K562 (cell line): ENCODE measurements around the gene TIMM9. TPM values are rescaled to one million over a fixed set of nuclear protein-coding genes. Genes with fewer than 3 reads are reported as not detected.
A peak's percentile ranks its signal among the peaks of the same experiment; 100 is the strongest.

Experiments
- BCL6 ChIP-seq: fragments of 250-450 bp; sonication (Bioruptor Pico); IDR thresholded peaks from 2 replicates; pipeline ENCODE4 v1.4.0; 2020
- CBX3 ChIP-seq, 2 experiments: IDR thresholded peaks; 1 replicate in 1 of 2; 2 replicates in 1 of 2; pipeline ENCODE4 v1.6.1; 2012; ENCODE audit warnings: inconsistent platforms in 2 of 2, low read length in 2 of 2, borderline replicate concordance in 1 of 2, control low read depth in 1 of 2
- DACH1 ChIP-seq: fragments of 450-650 bp; IDR thresholded peaks from 2 replicates; pipeline ENCODE4 v1.6.1; 2018; ENCODE audit not compliant: partially characterized antibody
- HSF4 ChIP-seq: fragments of 250-450 bp; sonication (Bioruptor Pico); IDR thresholded peaks from 2 replicates; pipeline ENCODE4 v2.1.2; 2022; ENCODE audit warnings: mild to moderate bottlenecking, moderate library complexity, borderline replicate concordance
- L3MBTL2 ChIP-seq: fragments of 450-650 bp; IDR thresholded peaks from 2 replicates; pipeline ENCODE4 v1.6.1; 2016; ENCODE audit warnings: mild to moderate bottlenecking, moderate library complexity
- MBD2 ChIP-seq: sonication (generic); IDR thresholded peaks from 2 replicates; pipeline ENCODE4 v1.6.1; 2016; ENCODE audit warnings: low read depth, borderline replicate concordance
- NFE2L1 ChIP-seq: fragments of 450-650 bp; IDR thresholded peaks from 2 replicates; pipeline ENCODE4 v1.6.1; 2016; ENCODE audit warnings: missing genetic modification characterization, low read depth, mild to moderate bottlenecking, missing compliant biosample characterization, moderate library complexity, borderline replicate concordance
- NR2C2 ChIP-seq, 2 experiments: fragments of 200-800 bp in 1 of 2; sonication (Bioruptor generic) in 1 of 2; sonication (generic) in 1 of 2; formaldehyde crosslinking in 1 of 2; IDR thresholded peaks; 2 replicates each; pipeline versions ENCODE4 v1.6.1 to v1.8.0; 2016 to 2022; ENCODE audit warnings: mild to moderate bottlenecking in 1 of 2, missing compliant biosample characterization in 1 of 2, missing genetic modification characterization in 1 of 2, missing genetic modification reagents in 1 of 2
- PHF8 ChIP-seq: fragments of 200-600 bp; sonication (generic); IDR thresholded peaks from 2 replicates; pipeline ENCODE4 v1.6.1; 2012; ENCODE audit warnings: mixed run types, mild to moderate bottlenecking, inconsistent platforms, low read length, moderate library complexity, borderline replicate concordance
- PYGO2 ChIP-seq: fragments of 450-650 bp; IDR thresholded peaks from 2 replicates; pipeline ENCODE4 v1.6.1; 2016; ENCODE audit warnings: mild to moderate bottlenecking, missing genetic modification characterization, moderate library complexity, missing compliant biosample characterization
- RAD21 ChIP-seq, 2 experiments: fragments of 250-450 bp in 1 of 2; fragments of 450-650 bp in 1 of 2; sonication (Bioruptor Pico) in 1 of 2; formaldehyde crosslinking in 1 of 2; IDR thresholded peaks in 1 of 2; conservative IDR thresholded peaks in 1 of 2; 2 replicates each; pipeline versions ENCODE4 v1.4.0 to v1.8.0; 2020 to 2022; ENCODE audit warnings: mild to moderate bottlenecking in 2 of 2, moderate library complexity in 1 of 2
- ZBED1 ChIP-seq: IDR thresholded peaks from 2 replicates; pipeline ENCODE4 v1.6.1; 2014
- polyA plus RNA-seq, 8 experiments: library from polyadenylated mRNA; depleted of rRNA in 4 of 8; stranded (reverse) in 5 of 8; unstranded in 3 of 8; fragments of >200 nt; fragmentation: Nextera tagmentation in 2 of 8; fragmentation: Illumina TruSeq in 1 of 8; extraction: Ambion mirVana in 2 of 8; extraction: Trizol in 1 of 8; gene quantifications; 2 replicates each; pipeline versions ENCODE4 v1.2.1 to v1.2.3, GENCODE V29; 2011 to 2014; ENCODE audit warnings: inconsistent platforms in 1 of 8, missing spikeins in 1 of 8
- total RNA-seq, 7 experiments: library from RNA; depleted of rRNA in 6 of 7; stranded (reverse); fragments of >200 nt in 6 of 7; fragmentation: Illumina TruSeq in 2 of 7; extraction: Trizol in 2 of 7; gene quantifications; 2 replicates each; pipeline versions ENCODE4 v1.2.1 to v1.2.3, GENCODE V29; 2011 to 2021; ENCODE audit warnings: low replicate concordance in 1 of 7
- TF ChIP-seq, protein P1 (sequence below): fragments of 450-650 bp; IDR thresholded peaks from 2 replicates; pipeline ENCODE4 v1.6.1; 2017; ENCODE audit warnings: antibody characterized with exemption, mild to moderate bottlenecking
- TF ChIP-seq, protein P2 (sequence below): fragments of 450-650 bp; IDR thresholded peaks from 2 replicates; pipeline ENCODE4 v1.6.1; 2017; ENCODE audit warnings: mild to moderate bottlenecking, moderate library complexity
- TF ChIP-seq, protein P3 (sequence below), 3 experiments: IDR thresholded peaks in 2 of 3; conservative IDR thresholded peaks in 1 of 3; 2 replicates each; pipeline ENCODE4 v1.5.1; 2011 to 2012; ENCODE audit warnings: low read length in 3 of 3, mild to moderate bottlenecking in 3 of 3, control low read depth in 2 of 3, improper control_type of control experiment in 1 of 3, inconsistent platforms in 1 of 3, low read depth in 1 of 3, mixed read lengths in 1 of 3, moderate library complexity in 1 of 3; ENCODE audit not compliant: insufficient read depth in 2 of 3
- TF ChIP-seq, protein P4 (sequence below): sonication (generic); formaldehyde crosslinking; IDR thresholded peaks from 2 replicates; pipeline ENCODE4 v1.8.1; 2023; ENCODE audit warnings: mild to moderate bottlenecking, missing genetic modification reagents

Gene TIMM9
- total and polyA plus RNA-seq, 9 of the 15 experiments (the other 6 are each of a cell fraction or from before 2014, with no cell fraction given): 28.0 to 101 (median 54.3) TPM

DNA sequence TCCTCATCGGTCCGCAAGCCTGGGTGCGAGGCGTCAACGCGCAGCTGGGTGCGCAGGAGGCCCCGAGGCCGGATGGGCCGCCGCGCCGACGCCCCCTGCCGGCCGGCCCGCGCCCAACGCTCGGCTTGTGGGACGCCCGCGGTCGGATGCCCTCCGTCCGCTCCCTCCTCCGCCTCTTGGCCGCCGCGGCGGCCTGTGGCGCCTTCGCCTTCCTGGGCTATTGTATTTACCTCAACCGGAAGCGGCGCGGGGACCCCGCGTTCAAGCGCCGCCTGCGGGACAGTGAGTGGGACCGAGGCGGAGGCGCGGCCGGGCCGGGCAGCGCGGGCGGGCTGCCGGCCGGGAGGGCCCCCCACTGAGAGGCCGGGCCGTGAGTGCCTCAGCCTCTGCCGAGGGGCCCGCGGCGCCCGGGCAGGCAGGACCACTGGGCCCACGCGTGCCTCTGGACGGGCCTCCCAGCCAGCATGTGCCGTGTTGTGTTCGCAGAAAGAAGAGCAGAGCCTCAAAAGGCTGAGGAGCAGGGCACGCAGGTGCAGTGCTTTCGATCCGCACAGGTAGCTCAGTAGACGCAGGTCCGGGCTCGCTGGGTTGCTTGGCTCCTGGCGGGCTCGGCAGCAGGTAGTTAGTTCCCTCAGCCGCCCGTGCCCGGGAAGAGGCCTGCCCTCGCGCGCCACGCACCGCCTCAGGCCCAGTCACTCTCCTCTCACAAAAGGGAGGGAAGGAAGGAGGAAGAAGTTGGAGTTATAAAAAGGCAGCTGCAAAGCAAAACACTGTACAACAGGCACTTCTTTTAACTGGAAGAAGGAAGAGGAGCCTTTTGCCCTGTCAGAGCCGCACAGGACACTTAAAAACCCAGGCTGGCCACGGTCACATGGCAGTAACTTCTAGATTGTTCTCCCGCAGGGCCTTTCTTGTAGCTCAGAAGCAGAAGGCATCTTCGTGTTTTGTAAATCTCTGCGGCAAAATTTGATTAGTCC, 31.2 kb downstream of the TIMM9 start, which contains the start of gene TOMM20L (continued):
- TF ChIP-seq, protein P1, sequence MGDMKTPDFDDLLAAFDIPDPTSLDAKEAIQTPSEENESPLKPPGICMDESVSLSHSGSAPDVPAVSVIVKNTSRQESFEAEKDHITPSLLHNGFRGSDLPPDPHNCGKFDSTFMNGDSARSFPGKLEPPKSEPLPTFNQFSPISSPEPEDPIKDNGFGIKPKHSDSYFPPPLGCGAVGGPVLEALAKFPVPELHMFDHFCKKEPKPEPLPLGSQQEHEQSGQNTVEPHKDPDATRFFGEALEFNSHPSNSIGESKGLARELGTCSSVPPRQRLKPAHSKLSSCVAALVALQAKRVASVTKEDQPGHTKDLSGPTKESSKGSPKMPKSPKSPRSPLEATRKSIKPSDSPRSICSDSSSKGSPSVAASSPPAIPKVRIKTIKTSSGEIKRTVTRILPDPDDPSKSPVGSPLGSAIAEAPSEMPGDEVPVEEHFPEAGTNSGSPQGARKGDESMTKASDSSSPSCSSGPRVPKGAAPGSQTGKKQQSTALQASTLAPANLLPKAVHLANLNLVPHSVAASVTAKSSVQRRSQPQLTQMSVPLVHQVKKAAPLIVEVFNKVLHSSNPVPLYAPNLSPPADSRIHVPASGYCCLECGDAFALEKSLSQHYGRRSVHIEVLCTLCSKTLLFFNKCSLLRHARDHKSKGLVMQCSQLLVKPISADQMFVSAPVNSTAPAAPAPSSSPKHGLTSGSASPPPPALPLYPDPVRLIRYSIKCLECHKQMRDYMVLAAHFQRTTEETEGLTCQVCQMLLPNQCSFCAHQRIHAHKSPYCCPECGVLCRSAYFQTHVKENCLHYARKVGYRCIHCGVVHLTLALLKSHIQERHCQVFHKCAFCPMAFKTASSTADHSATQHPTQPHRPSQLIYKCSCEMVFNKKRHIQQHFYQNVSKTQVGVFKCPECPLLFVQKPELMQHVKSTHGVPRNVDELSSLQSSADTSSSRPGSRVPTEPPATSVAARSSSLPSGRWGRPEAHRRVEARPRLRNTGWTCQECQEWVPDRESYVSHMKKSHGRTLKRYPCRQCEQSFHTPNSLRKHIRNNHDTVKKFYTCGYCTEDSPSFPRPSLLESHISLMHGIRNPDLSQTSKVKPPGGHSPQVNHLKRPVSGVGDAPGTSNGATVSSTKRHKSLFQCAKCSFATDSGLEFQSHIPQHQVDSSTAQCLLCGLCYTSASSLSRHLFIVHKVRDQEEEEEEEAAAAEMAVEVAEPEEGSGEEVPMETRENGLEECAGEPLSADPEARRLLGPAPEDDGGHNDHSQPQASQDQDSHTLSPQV: 0 out of 2 replicates have a peak, but pooled peaks have one; percentile 39
- TF ChIP-seq ZBED1 (no peak), L3MBTL2 (peak; percentile 94), CBX3 (IDR thresholded peaks at IDR 0.05; ENCODE audit: borderline replicate concordance in 1 of 2, low read length in 2 of 2) (0 out of 3 replicates have a peak, but pooled peaks of 1 of the 2 experiments have one; percentile 16), NR2C2 (CRISPR knock-in tag; IDR thresholded peaks at IDR 0.05) (no peak), NR2C2 (tag; IDR thresholded peaks at IDR 0.05) (no peak), DACH1 (no peak), PHF8 (no peak), RAD21 (CRISPR knock-in tag; conservative IDR thresholded peaks at IDR 0.05 in 1 of 2, IDR thresholded peaks at IDR 0.05 in 1 of 2) (peak in 1 of 2 experiments; percentile 35; a peak in 2 of 4 replicates), MBD2 (no peak), PYGO2 (tag) (no peak), NFE2L1 (no peak), BCL6 (CRISPR knock-in tag) (no peak), HSF4 (CRISPR knock-in tag) (no peak)
- TF ChIP-seq, protein P2, sequence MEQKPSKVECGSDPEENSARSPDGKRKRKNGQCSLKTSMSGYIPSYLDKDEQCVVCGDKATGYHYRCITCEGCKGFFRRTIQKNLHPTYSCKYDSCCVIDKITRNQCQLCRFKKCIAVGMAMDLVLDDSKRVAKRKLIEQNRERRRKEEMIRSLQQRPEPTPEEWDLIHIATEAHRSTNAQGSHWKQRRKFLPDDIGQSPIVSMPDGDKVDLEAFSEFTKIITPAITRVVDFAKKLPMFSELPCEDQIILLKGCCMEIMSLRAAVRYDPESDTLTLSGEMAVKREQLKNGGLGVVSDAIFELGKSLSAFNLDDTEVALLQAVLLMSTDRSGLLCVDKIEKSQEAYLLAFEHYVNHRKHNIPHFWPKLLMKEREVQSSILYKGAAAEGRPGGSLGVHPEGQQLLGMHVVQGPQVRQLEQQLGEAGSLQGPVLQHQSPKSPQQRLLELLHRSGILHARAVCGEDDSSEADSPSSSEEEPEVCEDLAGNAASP: no peak
- TF ChIP-seq, protein P3, sequence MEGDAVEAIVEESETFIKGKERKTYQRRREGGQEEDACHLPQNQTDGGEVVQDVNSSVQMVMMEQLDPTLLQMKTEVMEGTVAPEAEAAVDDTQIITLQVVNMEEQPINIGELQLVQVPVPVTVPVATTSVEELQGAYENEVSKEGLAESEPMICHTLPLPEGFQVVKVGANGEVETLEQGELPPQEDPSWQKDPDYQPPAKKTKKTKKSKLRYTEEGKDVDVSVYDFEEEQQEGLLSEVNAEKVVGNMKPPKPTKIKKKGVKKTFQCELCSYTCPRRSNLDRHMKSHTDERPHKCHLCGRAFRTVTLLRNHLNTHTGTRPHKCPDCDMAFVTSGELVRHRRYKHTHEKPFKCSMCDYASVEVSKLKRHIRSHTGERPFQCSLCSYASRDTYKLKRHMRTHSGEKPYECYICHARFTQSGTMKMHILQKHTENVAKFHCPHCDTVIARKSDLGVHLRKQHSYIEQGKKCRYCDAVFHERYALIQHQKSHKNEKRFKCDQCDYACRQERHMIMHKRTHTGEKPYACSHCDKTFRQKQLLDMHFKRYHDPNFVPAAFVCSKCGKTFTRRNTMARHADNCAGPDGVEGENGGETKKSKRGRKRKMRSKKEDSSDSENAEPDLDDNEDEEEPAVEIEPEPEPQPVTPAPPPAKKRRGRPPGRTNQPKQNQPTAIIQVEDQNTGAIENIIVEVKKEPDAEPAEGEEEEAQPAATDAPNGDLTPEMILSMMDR (IDR thresholded peaks at IDR 0.05 in 2 of 3, conservative IDR thresholded peaks at IDR 0.05 in 1 of 3; ENCODE audit: insufficient read depth in 2 of 3, low read depth in 1 of 3, low read length in 3 of 3): peak; percentile 40 to 85 (median 53)
- TF ChIP-seq, protein P4, sequence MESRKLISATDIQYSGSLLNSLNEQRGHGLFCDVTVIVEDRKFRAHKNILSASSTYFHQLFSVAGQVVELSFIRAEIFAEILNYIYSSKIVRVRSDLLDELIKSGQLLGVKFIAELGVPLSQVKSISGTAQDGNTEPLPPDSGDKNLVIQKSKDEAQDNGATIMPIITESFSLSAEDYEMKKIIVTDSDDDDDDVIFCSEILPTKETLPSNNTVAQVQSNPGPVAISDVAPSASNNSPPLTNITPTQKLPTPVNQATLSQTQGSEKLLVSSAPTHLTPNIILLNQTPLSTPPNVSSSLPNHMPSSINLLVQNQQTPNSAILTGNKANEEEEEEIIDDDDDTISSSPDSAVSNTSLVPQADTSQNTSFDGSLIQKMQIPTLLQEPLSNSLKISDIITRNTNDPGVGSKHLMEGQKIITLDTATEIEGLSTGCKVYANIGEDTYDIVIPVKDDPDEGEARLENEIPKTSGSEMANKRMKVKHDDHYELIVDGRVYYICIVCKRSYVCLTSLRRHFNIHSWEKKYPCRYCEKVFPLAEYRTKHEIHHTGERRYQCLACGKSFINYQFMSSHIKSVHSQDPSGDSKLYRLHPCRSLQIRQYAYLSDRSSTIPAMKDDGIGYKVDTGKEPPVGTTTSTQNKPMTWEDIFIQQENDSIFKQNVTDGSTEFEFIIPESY (CRISPR knock-in tag): peak; percentile 62; the same call in 1 of the 2 replicates
